Measurements from ENCODE around the gene DDX55. TPM values are rescaled to one million over a fixed set of nuclear protein-coding genes. Genes with fewer than 3 reads are reported as not detected.

DDX55 gene
- polyA plus RNA-seq, 6 donors from 2014 or later, result 12.2 to 21.3 (median 15.4) TPM

GRCh38 chr12:123667771-123668170 is 65.9 kb downstream of the DDX55 start:
- Mint-ChIP-seq H3K4me3 (peak overlapping the region in 1 of 8 donors; percentile 29), H3K27me3 (no peaks in the 10 kb centered on the region), H3K27ac (no peak overlapping the region), H3K4me1 (peaks cover 6 to 22% (median 15%) of the 10 kb centered on the region in 3 donors), H3K9me3 (no peaks in the 10 kb centered on the region), H3K36me3 (no peaks in the 10 kb centered on the region)
- ATAC-seq (ENCODE audit: low read depth in 2 of 2), result no peak
- no peak for DNase-seq

Other genes starting within 250 kb of the DDX55 start
- 10 to 100 TPM; 17.2 to 30.6 (median 24.1) TPM for gene SBNO1, start 237.3 kb upstream of the DDX55 start, polyA plus RNA-seq (ENCODE audit: low read depth in 6 of 6)
- gene KMT5A, start 218.0 kb upstream of the DDX55 start, polyA plus RNA-seq (ENCODE audit: low read depth in 6 of 6), result 1 to 10 TPM in 3 of 6 donors, under 1 TPM in 3; 0.15 to 2.7 (median 1.4) TPM
- gene RILPL2, start 165.4 kb upstream of the DDX55 start, polyA plus RNA-seq (ENCODE audit: low read depth in 6 of 6), result 1 to 10 TPM; 2.2 to 5.3 (median 4.8) TPM
- 10 to 100 TPM; 18.0 to 29.1 (median 28.4) TPM for gene SNRNP35, start 144.0 kb upstream of the DDX55 start, polyA plus RNA-seq (ENCODE audit: low read depth in 6 of 6)
- gene RILPL1, start 68.4 kb upstream of the DDX55 start, polyA plus RNA-seq (ENCODE audit: low read depth in 6 of 6), result under 1 TPM in 4 of 6 donors, not detected in 2; 0.07 to 0.25 (median 0.14) TPM
- 100 to 1,000 TPM; 214 to 412 (median 283) TPM for gene TMED2, start 17.5 kb upstream of the DDX55 start, polyA plus RNA-seq (ENCODE audit: low read depth in 6 of 6)
- 10 to 100 TPM; 54.1 to 79.3 (median 71.9) TPM for gene EIF2B1, start 31.6 kb downstream of the DDX55 start, polyA plus RNA-seq (ENCODE audit: low read depth in 6 of 6)
- 10 to 100 TPM; 18.6 to 43.7 (median 32.1) TPM for gene GTF2H3, start 31.7 kb downstream of the DDX55 start, polyA plus RNA-seq (ENCODE audit: low read depth in 6 of 6)
- 1 to 10 TPM in 4 of 6 donors, under 1 TPM in 1, not detected in 1; 0.64 to 3.7 (median 1.5) TPM for gene TCTN2, start 69.0 kb downstream of the DDX55 start, polyA plus RNA-seq (ENCODE audit: low read depth in 6 of 6)
- 10 to 100 TPM in 5 of 6 donors, 1 to 10 TPM in 1; 6.6 to 21.4 (median 18.8) TPM for gene ATP6V0A2, start 110.3 kb downstream of the DDX55 start, polyA plus RNA-seq (ENCODE audit: low read depth in 6 of 6)
- under 1 TPM in 5 of 6 donors, not detected in 1; 0.03 to 0.33 (median 0.17) TPM for gene DNAH10, start 160.2 kb downstream of the DDX55 start, polyA plus RNA-seq (ENCODE audit: low read depth in 6 of 6)